BJ (cell line): Measurements from ENCODE around the gene HMCN1. TPM values are rescaled to one million over a fixed set of nuclear protein-coding genes. Genes with fewer than 3 reads are reported as not detected.

Experiments
- CTCF ChIA-PET: fragments of 350-600 bp; formaldehyde crosslinking; extraction: SDS; loops from one replicate; lab custom pipeline; 2021; ENCODE audit warnings: antibody characterized with exemption, inconsistent platforms; lab: Yijun Ruan, JAX
- POLR2A ChIA-PET: fragments of 300-600 bp; sonication (Branson Sonifier 250); formaldehyde crosslinking; extraction: SDS; loops from one replicate; lab custom pipeline; 2021; ENCODE audit warnings: antibody characterized with exemption; lab: Charles Lee
- DNase-seq: peaks from one replicate; pipeline ENCODE4 v3.0.0-alpha.2; 2011; ENCODE audit warnings: low read depth
- H3K27me3 ChIP-seq: 2 replicates; pipeline ENCODE4 v1.6.0; 2011; ENCODE audit warnings: low read length; ENCODE audit not compliant: control insufficient read depth, insufficient read depth
- H3K36me3 ChIP-seq: 2 replicates; pipeline ENCODE4 v1.5.1; 2011; ENCODE audit warnings: low read length; ENCODE audit not compliant: control insufficient read depth, insufficient read depth
- H3K4me3 ChIP-seq: 2 replicates; pipeline ENCODE4 v1.5.1; 2011; ENCODE audit warnings: low read depth, mild to moderate bottlenecking, control low read depth, low read length
- CTCF ChIP-seq: IDR thresholded peaks from 2 replicates; pipeline ENCODE4 v1.5.1; 2011; ENCODE audit warnings: low read depth, mild to moderate bottlenecking, control low read depth, inconsistent platforms, low read length, moderate library complexity; ENCODE audit not compliant: insufficient read depth
- polyA plus RNA-seq: library from polyadenylated mRNA; depleted of rRNA; stranded (reverse); fragments of >200 nt; gene quantifications from 2 replicates; pipeline ENCODE4 v1.2.3, GENCODE V29; 2011

Gene HMCN1
- polyA plus RNA-seq, 1 experiment, result 13.3 TPM

GRCh38 chr1:185694081-185694480 lies 40.1 kb upstream of the HMCN1 start:
- no peak for DNase-seq
- POLR2A ChIA-PET, result no interaction called here

GRCh38 chr1:185695299-185695698 lies 38.9 kb upstream of the HMCN1 start:
- TF ChIP-seq CTCF, result no peak
- CTCF ChIA-PET, result interaction anchor here (1.6 kb wide), 1 partner anchor 26 kb away, joined by 4 read pairs; no protein-coding TSS in a partner anchor
- peaks cover 2% of the 10 kb centered on the region; the same call in 1 of the 2 replicates for H3K27me3 ChIP-seq
- no peaks in the 10 kb centered on the region for H3K36me3 ChIP-seq
- POLR2A ChIA-PET, result no interaction called here
- no peak overlapping the region for H3K4me3 ChIP-seq
- no peak for DNase-seq

More at GRCh38 chr1:185694081-185694480, 40.1 kb upstream of the HMCN1 start:
- Histone ChIP-seq H3K36me3 (no peaks in the 10 kb centered on the region), H3K27me3 (no peaks in the 10 kb centered on the region), H3K4me3 (no peak overlapping the region)
- TF ChIP-seq CTCF, result no peak
- CTCF ChIA-PET, result interaction anchor here (0.7 to 1.9 kb wide), 4 partner anchors 13 to 736 kb away, joined by 3 to 7 read pairs (median 3); no protein-coding TSS in a partner anchor

- no peak for DNase-seq
- Histone ChIP-seq H3K36me3 (no peaks in the 10 kb centered on the region), H3K27me3 (peaks cover 2% of the 10 kb centered on the region; the same call in 1 of the 2 replicates), H3K4me3 (no peak overlapping the region)
- ChIA-PET CTCF (interaction anchor here (1.6 kb wide), 1 partner anchor 27 kb away, joined by 4 read pairs; no protein-coding TSS in a partner anchor), POLR2A (interaction anchor here (0.6 kb wide), 1 partner anchor 16 kb away, joined by 4 read pairs; no protein-coding TSS in a partner anchor)
- TF ChIP-seq CTCF, result no peak
These were observed 37.6 kb upstream of the HMCN1 start for GRCh38 chr1:185696422-185697150.

GRCh38 chr1:185699874-185700273 lies 34.3 kb upstream of the HMCN1 start:
- ChIA-PET POLR2A (no interaction called here), CTCF (no interaction called here)
- Histone ChIP-seq H3K4me3 (no peak overlapping the region), H3K27me3 (peaks cover 2% of the 10 kb centered on the region; the same call in 1 of the 2 replicates), H3K36me3 (no peaks in the 10 kb centered on the region)
- DNase-seq, result no peak
- TF ChIP-seq CTCF, result no peak

GRCh38 chr1:185701650-185702049 lies 32.5 kb upstream of the HMCN1 start:
- H3K4me3 ChIP-seq, result no peak overlapping the region
- peaks cover 2% of the 10 kb centered on the region; the same call in 1 of the 2 replicates for H3K27me3 ChIP-seq
- ChIA-PET CTCF (no interaction called here), POLR2A (no interaction called here)
- no peaks in the 10 kb centered on the region for H3K36me3 ChIP-seq
- DNase-seq, result no peak
- no peak for TF ChIP-seq CTCF
